ENCODE data around the gene ARF6. TPM values are rescaled to one million over a fixed set of nuclear protein-coding genes. Genes with fewer than 3 reads are reported as not detected.
"Not testable (repeated sequence)": the region's sequence is repeated elsewhere in the genome, so short reads cannot be mapped to it uniquely, and the experiment has no call there.

Gene ARF6
- total RNA-seq, 1 donor from 2014 or later, result 165 TPM

DNA sequence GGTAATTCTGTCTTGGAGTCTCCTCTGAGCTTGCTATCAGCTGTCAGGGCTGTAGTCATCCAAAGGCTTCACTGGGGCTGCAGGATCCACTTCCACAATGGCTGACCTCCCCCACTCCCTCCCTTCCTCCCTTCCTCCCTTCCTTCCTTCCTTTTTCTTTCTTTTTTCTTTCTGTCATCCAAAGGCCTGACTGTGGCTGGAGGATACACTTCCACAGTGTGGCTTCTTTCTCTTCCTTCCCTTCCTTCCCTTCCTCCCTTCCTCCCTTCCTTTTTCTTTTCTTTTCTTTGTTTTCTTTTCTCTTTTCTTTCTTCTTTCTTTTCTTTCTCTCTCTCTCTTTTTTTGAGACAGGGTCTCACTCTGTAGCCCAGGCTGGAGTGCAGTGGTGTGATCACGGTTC is 30.6 kb downstream of the ARF6 start:
- DNase-seq (ENCODE audit: low spot score), result no peak
- H3K9me3 Mint-ChIP-seq, result no peaks in the 10 kb centered on the region
- peaks cover 7% of the 10 kb centered on the region for H3K4me1 Mint-ChIP-seq (ENCODE audit: low read depth)
- peaks cover 7% of the 10 kb centered on the region for H3K36me3 Mint-ChIP-seq (ENCODE audit: low read depth)
- intact Hi-C loops (cut with micrococcal nuclease), result no loop called here
- no peak overlapping the region for H3K4me3 Mint-ChIP-seq (ENCODE audit: low read depth)
- no peaks in the 10 kb centered on the region for H3K27me3 Mint-ChIP-seq (ENCODE audit: low read depth)
- no peak overlapping the region for H3K27ac Mint-ChIP-seq

DNA sequence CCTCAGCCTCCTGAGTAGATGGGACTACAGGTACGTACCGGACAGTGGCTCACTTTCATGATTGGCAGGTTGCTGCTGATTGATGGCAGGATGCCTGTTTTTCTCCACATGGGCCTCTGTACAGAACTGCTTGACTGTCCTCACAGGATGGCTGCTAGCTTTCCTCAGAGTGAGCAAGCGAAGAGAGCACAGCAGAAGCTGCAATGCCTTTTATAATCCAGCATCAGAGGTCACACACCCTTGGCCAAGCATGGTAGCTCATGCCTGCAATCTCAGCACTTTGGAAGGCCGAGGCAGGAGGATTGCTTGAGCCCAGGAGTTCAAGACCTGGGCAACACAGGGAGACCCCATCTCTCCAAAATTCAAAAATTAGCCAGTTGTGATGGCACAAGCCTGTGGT is 31.0 kb downstream of the ARF6 start:
- DNase-seq (ENCODE audit: low spot score), result no peak
- intact Hi-C loops (cut with micrococcal nuclease), result no loop called here
- no peaks in the 10 kb centered on the region for H3K9me3 Mint-ChIP-seq
- peaks cover 7% of the 10 kb centered on the region for H3K36me3 Mint-ChIP-seq (ENCODE audit: low read depth)
- no peak overlapping the region for H3K27ac Mint-ChIP-seq
- no peak overlapping the region for H3K4me3 Mint-ChIP-seq (ENCODE audit: low read depth)
- peaks cover 7% of the 10 kb centered on the region for H3K4me1 Mint-ChIP-seq (ENCODE audit: low read depth)
- H3K27me3 Mint-ChIP-seq (ENCODE audit: low read depth), result no peaks in the 10 kb centered on the region

DNA sequence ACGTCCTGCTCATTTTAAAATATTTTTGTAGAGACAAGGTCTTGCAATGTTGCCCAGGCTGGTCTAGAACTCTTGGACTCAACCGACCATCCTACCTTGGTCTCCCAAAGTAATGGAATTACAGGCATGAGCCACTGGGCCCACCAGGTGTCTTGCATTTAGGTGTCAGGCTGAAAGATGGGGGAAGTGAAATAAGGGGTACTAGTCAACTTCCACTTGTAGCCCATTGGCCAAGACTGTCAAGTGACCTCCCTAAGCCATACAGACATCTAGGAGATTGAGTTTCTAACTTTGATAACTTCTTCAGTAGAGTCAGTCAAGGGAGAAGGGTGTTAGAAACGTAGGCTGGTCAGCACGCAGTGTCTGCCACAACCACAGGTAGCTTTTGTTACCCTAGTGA is 32.0 kb downstream of the ARF6 start:
- intact Hi-C loops (cut with micrococcal nuclease), result no loop called here
- H3K36me3 Mint-ChIP-seq (ENCODE audit: low read depth), result peaks cover 7% of the 10 kb centered on the region
- DNase-seq (ENCODE audit: low spot score), result no peak
- no peak overlapping the region for H3K27ac Mint-ChIP-seq
- H3K4me1 Mint-ChIP-seq (ENCODE audit: low read depth), result peaks cover 7% of the 10 kb centered on the region
- no peaks in the 10 kb centered on the region for H3K27me3 Mint-ChIP-seq (ENCODE audit: low read depth)
- H3K9me3 Mint-ChIP-seq, result no peaks in the 10 kb centered on the region
- H3K4me3 Mint-ChIP-seq (ENCODE audit: low read depth), result no peak overlapping the region

DNA sequence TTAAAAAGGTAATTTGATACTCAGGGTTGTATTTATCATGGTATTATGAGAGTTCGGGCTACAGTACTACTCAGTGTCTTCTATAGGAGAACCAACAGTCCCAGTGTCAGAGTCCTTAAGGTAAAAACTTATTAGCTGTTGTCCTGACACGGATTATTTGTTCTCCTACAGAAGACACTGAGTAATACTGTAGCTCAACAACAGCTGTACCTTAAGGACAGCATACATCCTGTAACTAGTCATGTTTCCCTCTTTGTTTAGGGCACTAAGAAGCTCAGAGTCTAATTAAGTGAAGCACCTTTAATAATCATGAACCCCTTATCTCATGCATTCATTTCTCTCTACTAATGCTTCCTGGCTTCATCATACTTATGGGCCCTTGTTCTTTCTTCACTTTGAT is 33.9 kb downstream of the ARF6 start:
- Mint-ChIP-seq H3K27ac (no peak overlapping the region), H3K4me3 (ENCODE audit: low read depth) (no peak overlapping the region), H3K4me1 (ENCODE audit: low read depth) (peaks cover 7% of the 10 kb centered on the region), H3K9me3 (no peaks in the 10 kb centered on the region), H3K27me3 (ENCODE audit: low read depth) (no peaks in the 10 kb centered on the region), H3K36me3 (ENCODE audit: low read depth) (peaks cover 12% of the 10 kb centered on the region)
- no peak for DNase-seq (ENCODE audit: low spot score)
- intact Hi-C loops (cut with micrococcal nuclease), result no loop called here

DNA sequence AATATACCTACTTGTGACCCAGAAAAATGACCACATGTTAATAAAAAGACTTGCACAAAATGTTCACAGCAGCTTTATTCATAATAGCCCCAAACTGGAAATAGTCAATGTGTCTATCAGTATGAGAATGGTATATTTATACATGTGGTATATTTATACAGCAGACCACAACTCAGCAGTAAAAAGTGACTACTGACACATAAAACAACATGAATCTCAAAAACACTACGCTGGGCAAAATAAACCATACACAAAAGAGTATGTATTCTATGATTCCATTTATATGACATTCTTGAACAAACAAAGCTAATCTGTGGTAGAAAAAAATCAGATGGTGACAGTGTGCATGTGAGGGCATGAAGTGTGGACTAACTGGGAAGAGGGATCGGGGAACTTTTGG is 35.1 kb downstream of the ARF6 start:
- Mint-ChIP-seq H3K36me3 (ENCODE audit: low read depth) (peaks cover 15% of the 10 kb centered on the region), H3K27me3 (ENCODE audit: low read depth) (no peaks in the 10 kb centered on the region)
- no peak for DNase-seq (ENCODE audit: low spot score)

DNA sequence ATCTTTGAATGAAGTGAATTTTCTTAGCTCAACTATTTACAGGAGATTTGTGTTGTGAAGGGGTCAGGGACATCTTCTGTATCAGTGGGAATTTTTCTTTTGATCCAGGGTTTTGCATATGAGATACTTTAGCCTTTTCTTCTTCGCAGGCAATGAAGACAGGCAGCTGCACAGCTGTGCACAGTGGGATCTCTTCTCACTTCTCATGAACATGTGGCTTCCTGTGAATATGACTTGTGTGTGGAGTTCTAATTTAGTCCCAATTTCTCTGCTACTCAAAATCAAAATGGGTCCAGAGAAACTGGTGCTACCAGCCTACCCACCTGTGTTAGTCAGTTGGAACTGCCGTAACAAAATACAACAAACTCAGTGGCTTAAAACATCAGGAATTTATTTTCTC is 37.8 kb downstream of the ARF6 start:
- Mint-ChIP-seq H3K36me3 (ENCODE audit: low read depth) (peaks cover 13% of the 10 kb centered on the region), H3K27ac (no peak overlapping the region), H3K27me3 (ENCODE audit: low read depth) (no peaks in the 10 kb centered on the region), H3K4me1 (ENCODE audit: low read depth) (peaks cover 8% of the 10 kb centered on the region), H3K4me3 (ENCODE audit: low read depth) (no peak overlapping the region), H3K9me3 (no peaks in the 10 kb centered on the region)
- intact Hi-C loops (cut with micrococcal nuclease), result no loop called here
- no peak for DNase-seq (ENCODE audit: low spot score)

More for the DNA sequence above, 35.1 kb downstream of the ARF6 start:
- Mint-ChIP-seq H3K27ac (no peak overlapping the region), H3K9me3 (no peaks in the 10 kb centered on the region), H3K4me3 (ENCODE audit: low read depth) (no peak overlapping the region), H3K4me1 (ENCODE audit: low read depth) (peaks cover 7% of the 10 kb centered on the region)
- intact Hi-C loops (cut with micrococcal nuclease), result no loop called here

DNA sequence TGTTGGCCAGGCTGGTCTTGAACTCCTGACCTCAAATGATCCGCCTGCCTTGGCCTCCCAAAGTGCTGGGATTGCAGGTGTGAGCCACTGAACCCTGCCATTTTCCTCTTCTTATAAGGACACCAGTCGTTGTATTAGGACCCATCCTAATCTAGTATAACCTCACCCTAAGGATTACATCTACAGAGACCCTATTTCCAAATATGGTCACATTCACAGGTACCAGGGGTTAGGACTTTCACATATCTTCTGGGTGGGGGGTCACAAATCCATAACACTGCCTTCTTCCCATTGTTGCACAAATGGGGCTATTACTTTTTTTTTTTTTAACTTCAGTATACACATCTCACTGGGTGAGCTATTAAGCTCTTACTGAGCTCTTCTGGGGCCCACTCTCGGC is 38.6 kb downstream of the ARF6 start:
- Mint-ChIP-seq H3K27ac (no peak overlapping the region), H3K36me3 (ENCODE audit: low read depth) (peaks cover 17% of the 10 kb centered on the region), H3K9me3 (peaks cover 4% of the 10 kb centered on the region), H3K4me1 (ENCODE audit: low read depth) (peaks cover 10% of the 10 kb centered on the region), H3K4me3 (ENCODE audit: low read depth) (no peak overlapping the region), H3K27me3 (ENCODE audit: low read depth) (no peaks in the 10 kb centered on the region)
- no peak for DNase-seq (ENCODE audit: low spot score)
- intact Hi-C loops (cut with micrococcal nuclease), result no loop called here

DNA sequence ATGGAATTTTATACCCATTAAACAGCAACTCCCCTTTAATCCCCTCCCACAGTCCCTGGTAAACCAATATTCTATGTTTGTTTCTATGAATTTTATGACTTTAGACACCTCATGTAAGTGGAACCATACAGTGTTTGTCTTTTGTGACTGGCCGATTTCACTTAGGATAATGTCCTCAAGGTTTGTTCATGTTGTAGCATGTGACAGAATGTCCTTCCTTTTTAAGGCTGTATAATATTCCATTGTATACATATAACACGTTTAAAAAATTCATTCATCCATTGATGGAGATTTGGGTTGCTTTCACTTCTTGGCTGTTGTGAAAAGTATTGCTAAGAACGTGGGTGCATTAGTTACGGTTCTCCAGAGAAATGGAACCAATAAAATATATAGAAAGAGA is 40.2 kb downstream of the ARF6 start:
- Mint-ChIP-seq H3K9me3 (peaks cover 10% of the 10 kb centered on the region), H3K27ac (no peak overlapping the region), H3K36me3 (ENCODE audit: low read depth) (peaks cover 28% of the 10 kb centered on the region), H3K4me1 (ENCODE audit: low read depth) (peaks cover 14% of the 10 kb centered on the region), H3K27me3 (ENCODE audit: low read depth) (no peaks in the 10 kb centered on the region), H3K4me3 (ENCODE audit: low read depth) (no peak overlapping the region)
- DNase-seq (ENCODE audit: low spot score), result no peak
- intact Hi-C loops (cut with micrococcal nuclease), result no loop called here

DNA sequence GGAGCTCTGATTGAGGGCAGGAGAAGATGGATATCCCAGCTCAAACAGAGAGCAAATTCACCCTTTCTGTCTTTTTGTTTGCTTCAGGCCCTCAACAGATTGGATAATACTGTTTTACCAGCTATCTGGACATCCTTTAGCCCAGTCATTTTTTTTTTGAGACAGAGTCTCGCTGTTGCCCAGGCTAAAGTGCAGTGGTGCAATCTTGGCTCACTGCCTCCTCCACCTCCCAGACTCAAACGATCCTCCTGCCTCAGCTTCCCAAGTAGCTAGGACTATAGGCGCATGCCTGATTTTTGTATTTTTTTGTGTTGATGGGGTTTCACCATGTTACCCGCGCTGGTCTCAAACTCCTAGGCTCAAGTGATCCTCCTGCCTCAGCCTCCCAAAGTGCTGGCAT is 40.8 kb downstream of the ARF6 start:
- DNase-seq (ENCODE audit: low spot score), result no peak
- intact Hi-C loops (cut with micrococcal nuclease), result no loop called here
- Mint-ChIP-seq H3K9me3 (peaks cover 15% of the 10 kb centered on the region), H3K27ac (no peak overlapping the region), H3K4me3 (ENCODE audit: low read depth) (no peak overlapping the region), H3K4me1 (ENCODE audit: low read depth) (peaks cover 14% of the 10 kb centered on the region), H3K27me3 (ENCODE audit: low read depth) (no peaks in the 10 kb centered on the region), H3K36me3 (ENCODE audit: low read depth) (peaks cover 33% of the 10 kb centered on the region)

DNA sequence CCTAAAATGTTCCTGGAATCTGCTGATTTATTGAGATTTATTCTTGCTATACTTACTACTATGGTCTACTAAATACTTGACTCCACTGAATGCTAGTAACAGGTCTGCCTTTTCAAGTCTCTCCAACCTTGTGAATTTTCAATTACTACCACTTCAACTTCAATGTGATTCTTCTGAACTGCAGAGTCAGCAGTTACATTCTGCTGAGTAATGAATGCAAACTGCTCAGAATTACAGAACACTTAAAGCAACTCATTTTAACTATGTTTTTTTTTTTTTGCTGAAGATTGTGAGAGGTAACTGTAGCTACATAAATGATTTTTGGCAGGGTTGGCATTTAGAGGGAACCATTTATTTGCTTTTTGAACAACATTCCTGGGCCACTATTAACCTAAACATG is 41.8 kb downstream of the ARF6 start:
- intact Hi-C loops (cut with micrococcal nuclease), result no loop called here
- H3K4me3 Mint-ChIP-seq (ENCODE audit: low read depth), result no peak overlapping the region
- H3K9me3 Mint-ChIP-seq, result peaks cover 21% of the 10 kb centered on the region
- H3K27me3 Mint-ChIP-seq (ENCODE audit: low read depth), result no peaks in the 10 kb centered on the region
- no peak overlapping the region for H3K27ac Mint-ChIP-seq
- peaks cover 14% of the 10 kb centered on the region for H3K4me1 Mint-ChIP-seq (ENCODE audit: low read depth)
- no peak for DNase-seq (ENCODE audit: low spot score)
- peaks cover 39% of the 10 kb centered on the region for H3K36me3 Mint-ChIP-seq (ENCODE audit: low read depth)

DNA sequence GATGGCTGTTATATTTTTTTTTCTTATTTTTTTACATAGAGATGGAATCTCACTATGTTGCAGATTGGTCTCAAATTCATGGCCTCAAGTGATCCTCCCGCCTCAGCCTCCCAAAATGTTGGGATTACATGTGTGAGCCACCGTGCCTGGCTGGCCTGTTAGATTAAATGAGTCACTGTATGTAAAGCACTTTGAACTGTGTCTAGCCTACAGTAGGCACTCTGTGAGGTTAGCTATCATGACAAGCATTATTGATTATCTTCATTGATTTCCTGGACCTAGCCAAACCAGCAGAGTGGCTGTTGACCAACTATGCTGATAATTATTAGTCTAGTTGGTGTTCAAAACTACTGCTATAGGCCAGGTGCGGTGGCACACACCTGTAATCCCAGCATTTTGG is 42.6 kb downstream of the ARF6 start:
- Mint-ChIP-seq H3K27me3 (ENCODE audit: low read depth) (no peaks in the 10 kb centered on the region), H3K4me1 (ENCODE audit: low read depth) (peaks cover 22% of the 10 kb centered on the region), H3K4me3 (ENCODE audit: low read depth) (no peak overlapping the region), H3K36me3 (ENCODE audit: low read depth) (peaks cover 42% of the 10 kb centered on the region), H3K27ac (no peak overlapping the region), H3K9me3 (peaks cover 21% of the 10 kb centered on the region)
- intact Hi-C loops (cut with micrococcal nuclease), result no loop called here
- no peak for DNase-seq (ENCODE audit: low spot score)

DNA sequence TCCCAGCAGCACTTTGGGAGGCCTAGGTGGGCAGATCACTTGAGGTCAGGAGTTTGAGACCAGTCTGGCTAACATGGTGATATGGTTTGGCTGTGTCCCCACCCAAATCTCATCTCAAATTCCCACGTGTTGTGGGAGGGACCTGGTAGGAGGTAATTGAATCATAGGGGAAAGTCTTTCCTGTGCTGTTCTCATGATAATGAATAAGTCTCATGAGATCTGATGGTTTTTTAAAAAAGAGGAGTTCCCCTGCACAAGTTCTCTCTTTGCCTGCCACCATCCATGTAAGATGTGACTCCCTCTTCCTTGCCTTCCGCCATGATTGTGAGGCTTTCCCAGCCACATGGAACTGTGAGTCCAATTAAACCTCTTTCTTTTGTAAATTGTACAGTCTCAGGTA is 43.4 kb downstream of the ARF6 start:
- Mint-ChIP-seq H3K9me3 (peaks cover 21% of the 10 kb centered on the region), H3K4me1 (ENCODE audit: low read depth) (peaks cover 24% of the 10 kb centered on the region), H3K36me3 (ENCODE audit: low read depth) (peaks cover 40% of the 10 kb centered on the region)
- DNase-seq (ENCODE audit: low spot score); H3K4me3 Mint-ChIP-seq (ENCODE audit: low read depth); intact Hi-C loops (cut with micrococcal nuclease); H3K27me3 Mint-ChIP-seq (ENCODE audit: low read depth); H3K27ac Mint-ChIP-seq: not testable (repeated sequence)

DNA sequence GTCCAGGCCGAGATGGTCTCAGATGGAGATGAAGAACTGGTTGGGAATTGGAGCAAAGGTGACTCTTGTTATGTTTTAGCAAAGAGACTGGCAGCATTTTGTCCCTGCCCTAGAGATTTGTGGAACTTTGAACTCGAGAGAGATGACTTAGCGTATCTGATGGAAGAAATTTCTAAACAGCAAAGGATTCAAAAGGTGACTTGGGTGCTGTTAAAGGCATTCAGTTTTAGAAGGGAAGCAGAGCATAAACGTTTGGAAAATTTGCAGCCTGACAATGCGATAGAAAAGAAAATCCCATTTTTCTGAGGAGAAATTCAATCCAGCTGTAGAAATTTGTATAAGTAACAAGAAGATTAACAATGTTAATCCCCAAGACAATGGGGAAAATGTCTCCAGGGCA is 44.0 kb downstream of the ARF6 start:
- DNase-seq (ENCODE audit: low spot score); H3K27ac Mint-ChIP-seq; H3K4me3 Mint-ChIP-seq (ENCODE audit: low read depth); H3K27me3 Mint-ChIP-seq (ENCODE audit: low read depth); intact Hi-C loops (cut with micrococcal nuclease): not testable (repeated sequence)
- peaks cover 21% of the 10 kb centered on the region for H3K9me3 Mint-ChIP-seq
- peaks cover 26% of the 10 kb centered on the region for H3K4me1 Mint-ChIP-seq (ENCODE audit: low read depth)
- peaks cover 38% of the 10 kb centered on the region for H3K36me3 Mint-ChIP-seq (ENCODE audit: low read depth)

DNA sequence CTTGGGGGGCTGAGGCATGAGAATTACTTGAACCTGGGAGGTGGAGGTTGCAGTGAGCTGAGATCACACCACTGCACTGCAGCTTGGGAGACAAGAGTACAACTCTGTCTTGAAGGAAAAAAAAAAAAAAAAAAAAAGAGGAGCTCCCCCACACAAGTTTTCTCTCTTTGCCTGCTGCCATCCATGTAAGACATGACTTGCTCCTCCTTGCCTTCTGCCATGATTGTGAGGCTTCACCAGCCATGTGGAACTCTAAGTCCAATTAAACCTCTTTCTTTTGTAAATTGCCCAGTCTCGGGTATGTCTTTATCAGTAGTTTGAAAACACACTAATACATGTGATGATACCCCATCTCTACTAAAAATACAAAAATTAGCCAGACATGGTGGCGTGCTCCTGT is 46.3 kb downstream of the ARF6 start:
- peaks cover 51% of the 10 kb centered on the region for H3K36me3 Mint-ChIP-seq (ENCODE audit: low read depth)
- H3K27ac Mint-ChIP-seq; intact Hi-C loops (cut with micrococcal nuclease); H3K4me3 Mint-ChIP-seq (ENCODE audit: low read depth); DNase-seq (ENCODE audit: low spot score); H3K27me3 Mint-ChIP-seq (ENCODE audit: low read depth): not testable (repeated sequence)
- peaks cover 35% of the 10 kb centered on the region for H3K4me1 Mint-ChIP-seq (ENCODE audit: low read depth)
- H3K9me3 Mint-ChIP-seq, result peaks cover 39% of the 10 kb centered on the region

All from activated T-helper 2 cell treated with anti-CD3 and anti-CD28 coated beads, Interferon-gamma antibody, Interleukin-2, Interleukin-4, amounts not matched to agents 10 μg/mL and 5 μg/mL and 100 μg/mL, durations not matched to agents 14 hours and 24 hours and 36 hours (primary cell).